ENCODE measurements around the gene SPECC1.

Gene SPECC1

DNA sequence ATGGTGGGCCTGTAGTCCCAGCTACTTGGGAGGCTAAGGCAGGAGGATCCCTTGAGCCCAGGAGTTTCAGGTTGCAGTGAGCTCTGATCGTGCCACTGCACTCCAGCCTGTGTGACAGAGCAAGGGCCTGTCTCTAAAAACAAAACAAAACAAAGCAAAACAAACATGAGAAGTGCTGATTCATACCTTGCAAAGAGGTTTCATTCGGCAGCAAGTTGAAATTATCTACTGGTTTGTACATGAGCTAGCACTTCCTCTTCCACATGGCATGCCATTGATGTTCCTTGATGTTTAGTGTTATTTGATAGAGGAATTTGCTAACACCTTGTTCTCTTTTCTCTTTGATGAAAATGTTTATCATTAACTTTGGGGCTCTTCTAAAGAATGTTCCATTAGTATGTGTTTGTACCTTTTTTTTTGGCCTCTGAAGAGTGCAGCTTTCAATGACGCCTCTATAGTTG is 50.6 kb downstream of the SPECC1 start:
- Mint-ChIP-seq H3K9me3 (no peaks in the 10 kb centered on the region), H3K4me3 (no peak overlapping the region), H3K4me1 (peaks cover 12% of the 10 kb centered on the region), H3K27me3 (ENCODE audit: low read depth) (peaks cover under 1% of the 10 kb centered on the region), H3K36me3 (ENCODE audit: low read depth) (no peaks in the 10 kb centered on the region), H3K27ac (no peak overlapping the region)
- TF ChIP-seq, protein P1, sequence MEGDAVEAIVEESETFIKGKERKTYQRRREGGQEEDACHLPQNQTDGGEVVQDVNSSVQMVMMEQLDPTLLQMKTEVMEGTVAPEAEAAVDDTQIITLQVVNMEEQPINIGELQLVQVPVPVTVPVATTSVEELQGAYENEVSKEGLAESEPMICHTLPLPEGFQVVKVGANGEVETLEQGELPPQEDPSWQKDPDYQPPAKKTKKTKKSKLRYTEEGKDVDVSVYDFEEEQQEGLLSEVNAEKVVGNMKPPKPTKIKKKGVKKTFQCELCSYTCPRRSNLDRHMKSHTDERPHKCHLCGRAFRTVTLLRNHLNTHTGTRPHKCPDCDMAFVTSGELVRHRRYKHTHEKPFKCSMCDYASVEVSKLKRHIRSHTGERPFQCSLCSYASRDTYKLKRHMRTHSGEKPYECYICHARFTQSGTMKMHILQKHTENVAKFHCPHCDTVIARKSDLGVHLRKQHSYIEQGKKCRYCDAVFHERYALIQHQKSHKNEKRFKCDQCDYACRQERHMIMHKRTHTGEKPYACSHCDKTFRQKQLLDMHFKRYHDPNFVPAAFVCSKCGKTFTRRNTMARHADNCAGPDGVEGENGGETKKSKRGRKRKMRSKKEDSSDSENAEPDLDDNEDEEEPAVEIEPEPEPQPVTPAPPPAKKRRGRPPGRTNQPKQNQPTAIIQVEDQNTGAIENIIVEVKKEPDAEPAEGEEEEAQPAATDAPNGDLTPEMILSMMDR (IDR thresholded peaks at IDR 0.05; ENCODE audit: unreplicated experiment in 3 of 3): no peak

DNA sequence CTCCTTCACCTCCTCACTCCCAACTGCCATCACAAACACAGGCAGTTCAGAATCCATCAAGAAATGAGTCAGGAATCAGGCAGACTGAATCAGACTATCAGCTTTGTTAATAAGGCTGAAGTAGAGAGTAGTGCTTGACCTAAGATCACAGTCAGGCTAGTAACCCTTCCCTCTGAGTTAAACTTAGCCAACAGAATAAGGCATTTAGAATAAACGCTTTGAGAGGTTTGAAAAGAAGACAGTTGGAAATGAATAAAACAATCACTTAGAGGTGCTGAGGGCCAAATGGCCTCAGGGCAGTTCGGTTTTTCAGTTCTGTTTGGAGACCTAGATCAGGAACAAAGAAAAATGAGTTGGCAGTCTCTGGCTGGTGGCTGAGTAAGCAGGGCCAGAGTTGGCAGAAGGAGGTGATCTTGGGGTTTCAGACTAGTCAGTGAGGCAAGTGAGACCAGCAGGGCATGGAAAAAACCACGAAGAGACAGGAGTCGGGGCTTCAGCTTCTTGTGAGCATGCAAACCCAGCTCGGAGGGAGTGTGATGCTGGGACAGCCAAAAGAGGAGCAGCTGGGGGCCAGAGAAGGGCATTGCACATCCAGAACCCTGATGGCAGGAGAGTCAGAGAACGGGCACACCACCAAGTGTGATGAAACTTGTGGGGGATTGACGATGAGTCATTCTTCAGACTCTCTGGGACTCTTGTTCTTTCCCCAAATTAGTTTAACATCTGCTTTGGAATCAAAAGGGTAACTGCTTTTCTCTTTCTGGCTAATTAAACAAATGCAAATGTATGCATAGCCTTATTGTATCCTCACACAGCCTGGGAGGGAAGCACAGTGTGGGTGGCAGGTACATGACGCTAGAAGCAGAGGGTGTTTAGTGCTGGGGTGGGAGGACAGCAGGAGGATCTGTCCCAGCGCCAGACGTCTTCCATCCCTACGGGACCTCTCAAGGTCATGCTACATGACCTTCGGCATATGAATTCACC is 54.8 kb downstream of the SPECC1 start:
- Mint-ChIP-seq H3K36me3 (ENCODE audit: low read depth) (no peaks in the 10 kb centered on the region), H3K4me1 (peaks cover 20% of the 10 kb centered on the region), H3K27ac (peak overlapping the region in 1 of 3 experiments; percentile 10), H3K4me3 (no peak overlapping the region), H3K27me3 (ENCODE audit: low read depth) (no peaks in the 10 kb centered on the region), H3K9me3 (no peaks in the 10 kb centered on the region)
- TF ChIP-seq, protein P1 (IDR thresholded peaks at IDR 0.05; ENCODE audit: unreplicated experiment in 3 of 3): no peak

DNA sequence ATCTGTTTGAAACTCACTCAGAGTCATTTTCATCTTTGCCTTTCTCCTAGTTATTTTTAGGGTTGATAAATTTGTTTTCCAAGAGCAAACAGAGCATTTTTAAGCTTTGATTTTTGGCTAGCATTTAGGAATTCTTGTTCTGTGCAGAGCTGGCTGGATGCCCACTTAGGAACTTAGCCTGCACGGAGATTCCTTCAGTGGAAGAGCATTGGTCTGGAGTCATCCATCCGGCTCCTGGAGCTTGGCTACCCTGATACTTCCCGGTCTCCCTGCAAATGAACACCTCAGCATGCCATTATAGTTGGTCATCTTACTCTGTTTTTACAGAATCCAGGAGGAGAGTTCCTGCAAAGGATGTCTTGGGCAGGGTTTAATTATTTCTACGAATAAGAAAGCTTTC is 57.1 kb downstream of the SPECC1 start:
- no peak overlapping the region for H3K4me3 Mint-ChIP-seq
- H3K36me3 Mint-ChIP-seq (ENCODE audit: low read depth): no peaks in the 10 kb centered on the region
- TF ChIP-seq, protein P1 (IDR thresholded peaks at IDR 0.05; ENCODE audit: unreplicated experiment in 3 of 3): no peak

DNA sequence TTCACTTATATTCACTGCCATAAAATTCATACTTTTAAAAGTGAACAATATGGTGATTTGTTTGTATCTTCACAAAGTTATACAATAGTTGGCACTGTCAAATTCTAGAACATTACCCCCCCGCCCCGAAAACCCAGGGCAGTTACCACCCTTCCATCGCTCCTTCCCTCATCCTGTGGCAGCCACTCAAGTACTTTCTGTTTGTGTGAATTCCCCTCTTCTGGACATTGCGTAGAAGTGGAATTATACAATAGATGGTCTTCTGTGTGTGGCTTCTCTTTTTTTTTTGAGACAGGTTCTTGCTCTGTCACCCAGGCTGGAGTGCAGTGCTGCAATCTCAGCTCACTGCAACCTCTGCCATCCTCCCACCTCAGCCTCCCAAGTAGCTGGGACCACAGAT is 58.6 kb downstream of the SPECC1 start:
- H3K27me3 Mint-ChIP-seq (ENCODE audit: low read depth): no peaks in the 10 kb centered on the region
- no peak overlapping the region for H3K27ac Mint-ChIP-seq
- H3K4me1 Mint-ChIP-seq: peaks cover 20% of the 10 kb centered on the region
- H3K36me3 Mint-ChIP-seq (ENCODE audit: low read depth): no peaks in the 10 kb centered on the region
- H3K4me3 Mint-ChIP-seq: no peak overlapping the region
- H3K9me3 Mint-ChIP-seq: no peaks in the 10 kb centered on the region
- TF ChIP-seq, protein P1 (IDR thresholded peaks at IDR 0.05; ENCODE audit: unreplicated experiment in 3 of 3): no peak

More for the DNA sequence above, 57.1 kb downstream of the SPECC1 start:
- Mint-ChIP-seq H3K27ac (peak overlapping the region in 2 of 3 experiments; percentile 81 to 85), H3K9me3 (no peaks in the 10 kb centered on the region), H3K27me3 (ENCODE audit: low read depth) (no peaks in the 10 kb centered on the region), H3K4me1 (peaks cover 20% of the 10 kb centered on the region)

DNA sequence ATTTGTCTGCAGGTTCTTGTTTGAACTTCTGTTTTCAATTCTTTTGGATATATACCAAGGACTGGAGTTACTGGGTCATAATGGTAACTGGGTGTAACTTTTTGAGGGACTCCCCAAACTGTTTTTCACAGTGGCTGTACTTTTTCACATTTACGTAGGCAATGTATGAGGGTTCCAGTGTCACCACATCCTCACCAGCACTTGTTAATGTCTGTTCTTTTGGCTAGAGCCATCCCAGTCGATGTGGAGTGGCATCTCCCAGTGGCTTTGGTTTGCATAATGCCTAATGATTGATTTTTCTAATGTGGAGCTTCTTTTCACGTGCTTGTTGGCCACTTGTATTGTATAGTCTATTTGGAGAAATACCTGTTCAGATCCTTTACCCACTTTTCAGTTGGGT is 59.3 kb downstream of the SPECC1 start:
- TF ChIP-seq, protein P1 (IDR thresholded peaks at IDR 0.05; ENCODE audit: unreplicated experiment in 3 of 3): no peak
- Mint-ChIP-seq H3K27me3 (ENCODE audit: low read depth) (no peaks in the 10 kb centered on the region), H3K4me3 (no peak overlapping the region), H3K9me3 (no peaks in the 10 kb centered on the region), H3K36me3 (ENCODE audit: low read depth) (no peaks in the 10 kb centered on the region), H3K4me1 (peaks cover 24% of the 10 kb centered on the region), H3K27ac (no peak overlapping the region)
